WTC11 (cell line): ENCODE results near the gene SRSF1.

Experiments used
- ARID4B ChIP-seq: sonication (generic); formaldehyde crosslinking; IDR thresholded peaks from 2 replicates; pipeline ENCODE4 v1.8.0; 2023; ENCODE audit warnings: missing genetic modification reagents, mild to moderate bottlenecking, borderline replicate concordance
- ATF1 ChIP-seq: sonication (generic); formaldehyde crosslinking; IDR thresholded peaks from 2 replicates; pipeline ENCODE4 v1.8.1; 2023; ENCODE audit warnings: mild to moderate bottlenecking, moderate library complexity, missing genetic modification reagents
- ERG ChIP-seq: fragments of 250-450 bp; sonication (Bioruptor Pico); IDR thresholded peaks from 2 replicates; pipeline ENCODE4 v1.8.0; 2021; ENCODE audit warnings: mild to moderate bottlenecking
- ETV6 ChIP-seq: sonication (generic); formaldehyde crosslinking; IDR thresholded peaks from 2 replicates; pipeline ENCODE4 v1.8.1; 2022; ENCODE audit warnings: mild to moderate bottlenecking, missing genetic modification reagents
- MXD4 ChIP-seq: fragments of 250-450 bp; sonication (Bioruptor Pico); IDR thresholded peaks from 2 replicates; pipeline ENCODE4 v1.8.0; 2021; ENCODE audit warnings: mild to moderate bottlenecking, moderate library complexity, borderline replicate concordance
- NR1H2 ChIP-seq: sonication (generic); formaldehyde crosslinking; IDR thresholded peaks from 2 replicates; pipeline ENCODE4 v1.9.0; 2021; ENCODE audit warnings: mild to moderate bottlenecking, moderate library complexity, missing genetic modification reagents
- SMAD3 ChIP-seq: sonication (generic); formaldehyde crosslinking; IDR thresholded peaks from 2 replicates; pipeline ENCODE4 v1.8.0; 2022; ENCODE audit warnings: missing genetic modification reagents, mild to moderate bottlenecking, borderline replicate concordance
- ZBTB21 ChIP-seq: sonication (generic); formaldehyde crosslinking; IDR thresholded peaks from 2 replicates; pipeline ENCODE4 v1.8.1; 2023; ENCODE audit warnings: mild to moderate bottlenecking, missing genetic modification reagents, borderline replicate concordance
- ZNF232 ChIP-seq: sonication (generic); formaldehyde crosslinking; IDR thresholded peaks from 2 replicates; pipeline ENCODE4 v1.8.0; 2022; ENCODE audit warnings: mild to moderate bottlenecking, missing genetic modification reagents
- ZNF671 ChIP-seq: fragments of 250-450 bp; sonication (Bioruptor Pico); IDR thresholded peaks from 2 replicates; pipeline ENCODE4 v1.8.0; 2021; ENCODE audit warnings: mild to moderate bottlenecking
- TF ChIP-seq, protein P1 (sequence below): fragments of 200-600 bp; IDR thresholded peaks from 2 replicates; pipeline ENCODE4 v1.8.0; 2022; ENCODE audit warnings: antibody characterized with exemption
- TF ChIP-seq, protein P2 (sequence below): fragments of 250-450 bp; sonication (Bioruptor Pico); IDR thresholded peaks from 2 replicates; pipeline ENCODE4 v1.9.0; 2021; ENCODE audit warnings: mild to moderate bottlenecking

DNA sequence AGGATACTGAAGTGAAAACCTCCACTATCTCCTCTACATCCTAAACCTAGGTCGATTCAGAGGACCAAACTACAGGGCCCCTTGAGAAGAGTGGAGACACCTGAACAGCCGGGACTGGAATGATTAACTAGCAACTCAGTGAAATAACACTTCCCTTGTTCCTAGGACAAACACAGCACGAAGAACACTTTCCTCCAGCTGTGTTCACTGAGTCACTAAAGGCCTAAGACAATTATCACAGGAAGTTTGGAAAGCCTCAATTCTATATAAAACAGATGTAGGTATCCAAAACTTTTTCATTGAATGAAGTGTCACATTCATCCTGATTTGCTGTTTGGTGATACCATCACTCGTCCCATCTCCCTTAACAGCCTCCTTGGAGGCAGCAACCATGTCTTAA lies 36.3 kb downstream of the SRSF1 start:
- TF ChIP-seq ETV6 (no peak), ZNF671 (CRISPR knock-in tag) (no peak), ZBTB21 (no peak), ERG (CRISPR knock-in tag) (no peak), ZNF232 (no peak), NR1H2 (no peak), SMAD3 (CRISPR knock-in tag) (no peak), ATF1 (no peak), ARID4B (CRISPR knock-in tag) (no peak), MXD4 (CRISPR knock-in tag) (no peak)
- TF ChIP-seq, protein P1, sequence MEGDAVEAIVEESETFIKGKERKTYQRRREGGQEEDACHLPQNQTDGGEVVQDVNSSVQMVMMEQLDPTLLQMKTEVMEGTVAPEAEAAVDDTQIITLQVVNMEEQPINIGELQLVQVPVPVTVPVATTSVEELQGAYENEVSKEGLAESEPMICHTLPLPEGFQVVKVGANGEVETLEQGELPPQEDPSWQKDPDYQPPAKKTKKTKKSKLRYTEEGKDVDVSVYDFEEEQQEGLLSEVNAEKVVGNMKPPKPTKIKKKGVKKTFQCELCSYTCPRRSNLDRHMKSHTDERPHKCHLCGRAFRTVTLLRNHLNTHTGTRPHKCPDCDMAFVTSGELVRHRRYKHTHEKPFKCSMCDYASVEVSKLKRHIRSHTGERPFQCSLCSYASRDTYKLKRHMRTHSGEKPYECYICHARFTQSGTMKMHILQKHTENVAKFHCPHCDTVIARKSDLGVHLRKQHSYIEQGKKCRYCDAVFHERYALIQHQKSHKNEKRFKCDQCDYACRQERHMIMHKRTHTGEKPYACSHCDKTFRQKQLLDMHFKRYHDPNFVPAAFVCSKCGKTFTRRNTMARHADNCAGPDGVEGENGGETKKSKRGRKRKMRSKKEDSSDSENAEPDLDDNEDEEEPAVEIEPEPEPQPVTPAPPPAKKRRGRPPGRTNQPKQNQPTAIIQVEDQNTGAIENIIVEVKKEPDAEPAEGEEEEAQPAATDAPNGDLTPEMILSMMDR: no peak
- TF ChIP-seq, protein P2, sequence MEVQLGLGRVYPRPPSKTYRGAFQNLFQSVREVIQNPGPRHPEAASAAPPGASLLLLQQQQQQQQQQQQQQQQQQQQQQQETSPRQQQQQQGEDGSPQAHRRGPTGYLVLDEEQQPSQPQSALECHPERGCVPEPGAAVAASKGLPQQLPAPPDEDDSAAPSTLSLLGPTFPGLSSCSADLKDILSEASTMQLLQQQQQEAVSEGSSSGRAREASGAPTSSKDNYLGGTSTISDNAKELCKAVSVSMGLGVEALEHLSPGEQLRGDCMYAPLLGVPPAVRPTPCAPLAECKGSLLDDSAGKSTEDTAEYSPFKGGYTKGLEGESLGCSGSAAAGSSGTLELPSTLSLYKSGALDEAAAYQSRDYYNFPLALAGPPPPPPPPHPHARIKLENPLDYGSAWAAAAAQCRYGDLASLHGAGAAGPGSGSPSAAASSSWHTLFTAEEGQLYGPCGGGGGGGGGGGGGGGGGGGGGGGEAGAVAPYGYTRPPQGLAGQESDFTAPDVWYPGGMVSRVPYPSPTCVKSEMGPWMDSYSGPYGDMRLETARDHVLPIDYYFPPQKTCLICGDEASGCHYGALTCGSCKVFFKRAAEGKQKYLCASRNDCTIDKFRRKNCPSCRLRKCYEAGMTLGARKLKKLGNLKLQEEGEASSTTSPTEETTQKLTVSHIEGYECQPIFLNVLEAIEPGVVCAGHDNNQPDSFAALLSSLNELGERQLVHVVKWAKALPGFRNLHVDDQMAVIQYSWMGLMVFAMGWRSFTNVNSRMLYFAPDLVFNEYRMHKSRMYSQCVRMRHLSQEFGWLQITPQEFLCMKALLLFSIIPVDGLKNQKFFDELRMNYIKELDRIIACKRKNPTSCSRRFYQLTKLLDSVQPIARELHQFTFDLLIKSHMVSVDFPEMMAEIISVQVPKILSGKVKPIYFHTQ: no peak
